NCI-H128 (cell line): ENCODE results near the gene MGMT.

Source experiments
- DNase-seq: peaks from one replicate; lab custom pipeline; 2025; ENCODE audit not compliant: unreplicated experiment; lab: John Stamatoyannopoulos, UW

The MGMT gene

GRCh38 chr10:129769381-129770116 lies 302.5 kb downstream of the MGMT start:
- DNase-seq, result no peak

GRCh38 chr10:129770286-129770685 lies 303.2 kb downstream of the MGMT start:
- DNase-seq, result no peak

DNA sequence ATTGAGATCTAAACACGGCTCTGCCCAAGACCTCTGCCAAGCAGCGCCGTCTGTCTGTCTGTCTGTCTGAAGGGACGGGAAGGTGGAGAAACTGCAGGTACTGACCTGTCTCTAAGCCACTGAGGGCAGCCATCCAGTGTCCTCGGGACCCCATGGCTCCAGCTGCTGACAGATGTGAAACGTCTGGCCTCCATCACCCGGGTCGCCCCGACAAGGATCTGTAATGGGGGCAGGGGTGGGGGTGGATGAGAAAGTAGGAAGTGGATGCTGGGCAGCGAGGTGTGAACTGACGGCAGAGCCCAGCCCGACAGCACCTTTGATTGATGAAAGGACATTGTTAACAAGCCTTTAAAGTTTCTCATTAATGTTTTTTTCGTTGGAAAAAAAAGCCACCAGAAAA lies 304.0 kb downstream of the MGMT start:
- DNase-seq, result no peak

- DNase-seq, result no peak
These were observed 304.5 kb downstream of the MGMT start for GRCh38 chr10:129771576-129771975.

DNA sequence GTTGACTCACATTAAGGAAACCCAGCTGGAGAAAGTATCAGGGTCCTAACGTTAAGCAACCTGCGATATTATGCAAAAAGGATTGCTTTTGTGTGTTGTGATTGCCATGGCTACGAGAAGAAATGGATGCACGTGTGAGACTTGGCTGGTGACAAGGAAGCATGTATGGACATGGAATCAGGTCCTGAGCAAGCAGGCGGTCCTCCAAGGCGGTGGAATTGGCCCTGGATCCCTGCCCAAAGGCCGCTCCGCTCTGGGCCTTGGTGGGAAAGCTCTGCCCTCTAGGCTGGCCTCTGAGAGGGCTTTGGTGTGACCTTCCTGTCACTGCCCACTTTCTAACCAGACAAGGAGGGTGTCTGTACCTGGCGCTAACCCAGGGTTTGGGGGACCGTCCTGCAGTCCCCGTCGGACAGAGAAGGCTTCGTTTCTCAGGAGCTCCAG lies 305.0 kb downstream of the MGMT start:
- DNase-seq, result no peak

DNA sequence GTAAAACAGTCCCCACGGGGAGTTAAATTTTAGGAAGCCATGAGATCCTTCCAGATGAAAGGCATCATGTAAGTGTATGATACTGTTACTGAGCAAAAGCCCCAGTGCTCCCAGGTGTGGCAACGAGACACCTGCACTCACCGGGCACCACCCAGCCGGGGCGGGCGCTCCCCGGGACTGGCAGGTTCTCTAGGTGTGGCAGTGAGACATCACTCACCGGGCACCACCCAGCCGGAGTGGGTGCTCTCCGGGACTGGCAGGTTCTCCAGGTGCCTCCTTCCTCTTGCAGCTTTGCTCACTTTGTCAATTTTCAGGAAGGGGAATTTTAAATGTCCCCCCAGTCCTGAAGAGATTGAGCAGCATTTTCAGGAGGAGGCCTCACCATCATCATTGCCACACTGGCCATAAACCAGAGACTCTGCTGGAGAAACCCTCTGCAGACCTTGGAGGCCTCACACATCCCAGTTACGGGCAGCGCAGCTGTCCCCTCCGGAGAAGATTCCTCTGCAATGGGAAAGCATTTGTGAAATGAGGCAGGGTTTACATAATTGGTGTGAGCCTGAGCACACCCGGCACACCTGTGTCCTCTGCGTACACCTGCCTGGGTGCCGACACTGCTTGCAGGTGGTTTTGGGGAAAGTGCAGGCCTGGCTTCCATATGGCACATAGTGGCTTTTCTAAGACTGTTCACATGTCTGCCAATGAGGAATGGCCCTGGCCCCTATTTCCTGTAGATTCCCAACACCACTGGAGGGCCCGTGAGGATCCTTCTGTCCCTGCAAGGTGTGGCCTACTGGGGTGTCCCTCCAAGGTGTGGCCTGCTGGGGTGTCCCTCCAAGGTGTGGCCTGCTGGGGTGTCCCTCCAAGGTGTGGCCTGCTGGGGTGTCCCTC lies 305.7 kb downstream of the MGMT start:
- no peak for DNase-seq

DNA sequence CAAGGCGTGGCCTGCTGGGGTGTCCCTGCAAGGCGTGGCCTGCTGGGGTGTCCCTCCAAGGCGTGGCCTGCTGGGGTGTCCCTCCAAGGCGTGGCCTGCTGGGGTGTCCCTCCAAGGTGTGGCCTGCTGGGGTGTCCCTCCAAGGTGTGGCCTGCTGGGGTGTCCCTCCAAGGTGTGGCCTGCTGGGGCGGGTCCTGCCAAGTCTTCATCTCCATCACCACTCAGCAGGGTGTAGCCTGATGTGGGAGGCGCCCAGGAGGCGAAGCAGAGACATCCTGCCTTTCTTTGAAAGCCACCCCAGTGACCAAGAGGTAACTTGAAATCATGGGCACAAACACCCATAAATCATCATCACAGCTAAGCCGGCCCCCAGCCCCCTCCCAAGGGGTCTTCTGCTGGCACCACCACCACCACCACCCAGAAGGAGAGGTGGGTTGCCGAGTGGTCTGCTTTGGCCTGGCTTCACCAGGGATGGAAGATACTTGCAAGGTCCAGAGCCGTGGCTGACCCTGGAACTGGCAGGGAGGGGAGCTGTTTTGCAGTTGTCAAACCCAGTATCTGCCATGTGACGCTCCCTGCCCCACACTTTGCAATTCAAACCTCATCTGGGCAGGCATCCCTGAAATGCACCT lies 306.4 kb downstream of the MGMT start:
- no peak for DNase-seq

- DNase-seq, result no peak
These were observed 307.2 kb downstream of the MGMT start for GRCh38 chr10:129774082-129774735.

GRCh38 chr10:129774736-129775401 lies 307.8 kb downstream of the MGMT start:
- DNase-seq, result no peak

GRCh38 chr10:129775681-129776080 lies 308.6 kb downstream of the MGMT start:
- no peak for DNase-seq

- DNase-seq, result no peak
These were observed 310.6 kb downstream of the MGMT start for GRCh38 chr10:129777687-129778086.

DNA sequence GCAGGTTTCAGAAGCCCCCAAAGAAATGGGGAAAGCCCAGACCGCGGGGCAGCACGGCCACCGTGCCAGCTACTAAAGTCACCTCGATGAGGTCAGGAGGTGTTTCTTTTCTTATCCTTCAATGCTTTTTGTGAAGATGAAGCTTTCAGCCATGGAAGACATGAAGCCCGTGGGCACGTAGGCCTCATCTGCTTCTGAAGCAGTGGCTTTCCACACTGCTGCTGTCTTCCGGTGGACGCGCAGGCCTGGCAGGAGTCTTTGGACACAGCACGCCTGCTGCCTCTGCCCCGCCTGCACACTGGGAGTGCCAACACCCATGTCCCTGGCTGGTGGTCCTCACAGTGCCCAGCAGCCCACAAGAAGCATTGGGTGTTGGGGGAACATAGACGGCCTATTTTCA lies 311.5 kb downstream of the MGMT start:
- DNase-seq, result no peak

- no peak for DNase-seq
These were observed 312.4 kb downstream of the MGMT start for GRCh38 chr10:129779126-129780111.

- DNase-seq, result no peak
These were observed 313.2 kb downstream of the MGMT start for GRCh38 chr10:129780198-129780597.

- no peak for DNase-seq
These were observed 314.1 kb downstream of the MGMT start for GRCh38 chr10:129780901-129781795.

- no peak for DNase-seq
These were observed 317.2 kb downstream of the MGMT start for GRCh38 chr10:129784291-129784690.

- DNase-seq, result no peak
These were observed 317.9 kb downstream of the MGMT start for GRCh38 chr10:129784891-129785290.

GRCh38 chr10:129785536-129785981 lies 318.5 kb downstream of the MGMT start:
- DNase-seq, result no peak
